ENCODE measurements around the gene REXO1. TPM values are rescaled to one million over a fixed set of nuclear protein-coding genes. Genes with fewer than 3 reads are reported as not detected.
"Not testable (repeated sequence)": the region's sequence is repeated elsewhere in the genome, so short reads cannot be mapped to it uniquely, and the experiment has no call there.

REXO1 gene
- total RNA-seq, 6 donors from 2014 or later = 17.0 to 106 (median 38.8) TPM

DNA sequence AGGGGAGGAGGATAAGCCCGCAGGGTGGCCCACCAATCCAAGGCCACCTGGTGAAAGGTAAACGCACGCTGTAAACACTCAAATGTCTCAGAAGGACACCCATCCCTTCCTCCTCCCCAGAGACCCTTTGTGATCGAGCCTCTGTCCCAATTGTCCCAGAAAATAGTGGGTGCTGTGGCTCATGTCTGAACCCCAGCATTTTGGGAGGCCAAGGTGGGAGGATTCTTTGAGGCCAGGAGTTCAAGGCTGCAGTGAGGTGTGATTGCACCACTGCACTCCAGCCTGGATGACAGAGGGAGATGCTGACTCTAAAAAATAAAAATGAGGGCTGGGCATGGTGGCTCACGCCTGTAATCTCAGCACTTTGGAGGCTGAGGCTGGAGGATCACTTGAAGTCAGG lies 40.1 kb upstream of the REXO1 start:
- Histone ChIP-seq H3K27me3 (no peaks in the 10 kb centered on the region), H3K4me3 (no peak overlapping the region), H3K9me3 (no peaks in the 10 kb centered on the region), H3K27ac (no peak overlapping the region), H3K4me1 (peaks cover 13 to 20% (median 14%) of the 10 kb centered on the region in 4 donors), H3K36me3 (no peaks in the 10 kb centered on the region)
- ATAC-seq (ENCODE audit: low FRiP score in 2 of 2) = no peak
- DNase-seq = no peak
- whole genome bisulfite sequencing, 2 donors = 80 to 88% methylated on average over 5 of the region's 5 CpGs
- TF ChIP-seq POLR2AphosphoS5 (IDR thresholded peaks at IDR 0.05) (no peak), POLR2A (IDR thresholded peaks at IDR 0.05) (no peak), EP300 (IDR thresholded peaks at IDR 0.05) (no peak), CTCF (IDR thresholded peaks at IDR 0.05) (no peak)

GRCh38 chr19:1886360-1886759 lies 38.1 kb upstream of the REXO1 start:
- DNase-seq; H3K27me3 ChIP-seq; H3K9me3 ChIP-seq; ATAC-seq (ENCODE audit: low FRiP score in 2 of 2); H3K4me3 ChIP-seq; H3K27ac ChIP-seq; H3K36me3 ChIP-seq: not testable (repeated sequence)
- WGBS, 2 donors = 95 to 96% methylated on average over 15 of the region's 15 CpGs
- H3K4me1 ChIP-seq = peaks cover 25 to 40% (median 33%) of the 10 kb centered on the region in 4 donors

DNA sequence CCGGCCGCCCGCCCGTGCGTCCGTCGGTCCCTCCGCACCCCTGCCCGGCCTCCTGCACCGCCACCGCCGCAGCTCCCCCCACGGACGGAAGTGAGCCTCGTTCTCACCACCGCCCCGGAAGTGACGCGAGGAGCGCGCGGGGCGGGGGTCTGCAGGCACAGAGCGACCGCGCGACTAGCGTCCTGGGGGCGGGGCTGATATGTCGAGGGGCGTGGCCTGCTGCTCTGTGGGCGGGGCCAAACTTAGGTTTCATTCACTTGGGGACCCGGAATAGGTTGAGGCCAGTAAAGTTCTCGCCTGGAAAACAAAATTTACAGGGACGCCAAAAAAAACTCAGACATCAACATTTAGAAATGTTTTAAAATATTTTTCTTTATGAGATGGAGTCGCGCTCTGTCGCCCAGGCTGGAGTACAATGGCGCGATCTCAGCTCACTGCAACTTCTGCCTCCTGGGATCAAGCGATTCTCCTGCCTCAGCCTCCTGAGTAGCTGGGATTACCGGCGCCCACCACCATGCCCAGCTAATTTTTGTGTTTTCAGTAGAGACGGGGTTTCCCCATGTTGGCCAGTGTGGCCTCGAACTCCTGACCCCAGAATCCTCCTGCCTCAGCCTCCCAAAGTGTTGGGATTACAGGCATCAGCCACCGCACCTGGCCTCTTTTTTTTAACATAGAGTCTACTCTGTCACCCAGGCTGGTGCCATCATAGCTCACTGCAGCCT lies 37.3 kb upstream of the REXO1 start, which contains the start of gene ABHD17A:
TSS of gene ABHD17A (minus strand) at position 99 of the 722 bp plus-strand sequence. CDS start 3,930 bp downstream, outside the sequence.
- peak; percentile 95 to 97 for TF ChIP-seq POLR2AphosphoS5 (IDR thresholded peaks at IDR 0.05)
- peak in 2 of 4 donors; percentile 51 to 87 for TF ChIP-seq POLR2A (IDR thresholded peaks at IDR 0.05)
- TF ChIP-seq CTCF (IDR thresholded peaks at IDR 0.05) = peak in 1 of 6 experiments; percentile 24
- peak in 2 of 4 donors; percentile 45 to 70 for TF ChIP-seq EP300 (IDR thresholded peaks at IDR 0.05)
- H3K4me1 ChIP-seq = peaks cover 29 to 48% (median 38%) of the 10 kb centered on the region in 4 donors
- peak; percentile 96 to 98 for ATAC-seq (ENCODE audit: low FRiP score in 2 of 2)
- not testable (repeated sequence) for H3K27me3 ChIP-seq, H3K9me3 ChIP-seq, H3K36me3 ChIP-seq
- peak within 1 kb of the TSS; percentile 84 to 94 (median 94) for H3K27ac ChIP-seq
- peak within 1 kb of the TSS; percentile 71 to 99 (median 97) for H3K4me3 ChIP-seq
- peak; percentile 96 to 100 for DNase-seq
- 25 to 46% methylated on average over 21 to 36 of the region's 46 CpGs for WGBS, 2 donors

DNA sequence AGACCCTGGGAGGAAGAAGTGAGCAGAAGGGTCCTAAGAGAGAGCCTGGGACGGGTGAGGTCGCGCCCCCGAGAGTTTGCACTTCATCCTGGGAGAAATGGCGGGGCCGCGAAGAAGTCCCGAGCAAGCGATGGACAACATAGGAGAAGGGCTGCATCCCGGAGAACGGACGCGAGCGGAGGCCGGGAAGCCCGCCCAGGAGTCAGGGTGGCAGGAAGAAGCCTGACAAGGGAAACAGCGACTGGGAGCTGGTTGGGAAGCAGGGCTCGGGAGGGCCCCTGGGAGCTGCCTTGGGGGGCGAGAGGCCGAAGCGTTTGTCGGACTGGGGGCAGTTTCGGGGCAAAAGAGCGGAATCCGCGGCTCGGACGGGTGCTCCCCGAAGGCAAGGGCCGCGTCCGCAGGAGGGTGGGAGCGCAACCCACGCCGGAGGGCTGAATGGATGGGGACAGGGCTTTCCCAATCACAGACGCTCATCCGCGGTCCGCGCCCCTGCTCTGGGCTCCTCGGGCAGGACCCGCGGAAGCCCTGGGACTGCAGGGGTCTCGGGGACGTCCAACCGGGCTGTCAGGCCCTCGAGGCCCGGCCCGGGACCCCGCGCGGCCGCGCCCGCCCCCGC lies 36.5 kb upstream of the REXO1 start:
- Histone ChIP-seq H3K27me3 (no peaks in the 10 kb centered on the region), H3K9me3 (no peaks in the 10 kb centered on the region), H3K36me3 (peaks cover 0 to 13% (median 5%) of the 10 kb centered on the region in 4 donors), H3K27ac (peak overlapping the region; percentile 84 to 94 (median 94)), H3K4me3 (peak overlapping the region; percentile 71 to 99 (median 97)), H3K4me1 (peaks cover 35 to 56% (median 45%) of the 10 kb centered on the region in 4 donors)
- ATAC-seq (ENCODE audit: low FRiP score in 2 of 2) (peak in 1 of 2 donors; percentile 5), DNase-seq (no peak)
- no peak for TF ChIP-seq CTCF (IDR thresholded peaks at IDR 0.05)
- 0 to 1% methylated on average over 37 to 40 of the region's 56 CpGs for WGBS, 2 donors

- Histone ChIP-seq H3K36me3 (peaks cover 0 to 13% (median 5%) of the 10 kb centered on the region in 4 donors), H3K27ac (peak overlapping the region; percentile 84 to 94 (median 94)), H3K4me1 (peaks cover 35 to 56% (median 45%) of the 10 kb centered on the region in 4 donors), H3K9me3 (no peaks in the 10 kb centered on the region), H3K27me3 (no peaks in the 10 kb centered on the region), H3K4me3 (peak overlapping the region; percentile 71 to 99 (median 97))
- WGBS, 2 donors = 2% methylated on average over 11 of the region's 11 CpGs
- TF ChIP-seq CTCF (IDR thresholded peaks at IDR 0.05) = no peak
- no peak for TF ChIP-seq EP300 (IDR thresholded peaks at IDR 0.05)
- no peak for TF ChIP-seq POLR2AphosphoS5 (IDR thresholded peaks at IDR 0.05)
- no peak for TF ChIP-seq POLR2A (IDR thresholded peaks at IDR 0.05)
- ATAC-seq (ENCODE audit: low FRiP score in 2 of 2) (no peak), DNase-seq (no peak)
Observed at GRCh38 chr19:1884291-1884718, 36.0 kb upstream of the REXO1 start.
